Coronary artery (tissue), 2 donors: ENCODE measurements around the gene SAMD5.

Experiments
- DNase-seq: peaks from one replicate; pipeline ENCODE4 v3.0.0-alpha.2; 2017; ENCODE audit warnings: low spot score
- H3K27ac ChIP-seq, 2 donors: fragments of 200-600 bp; sonication (generic); one replicate each; pipeline ENCODE4 v1.5.1; 2016 to 2019
- H3K4me3 ChIP-seq: fragments of 200-600 bp; sonication (generic); 2 replicates; pipeline ENCODE4 v1.5.1; 2016; ENCODE audit warnings: mild to moderate bottlenecking, moderate library complexity
- CTCF ChIP-seq: fragments of 200-600 bp; sonication (generic); IDR thresholded peaks from one replicate; pipeline ENCODE4 v1.5.1; 2019; ENCODE audit warnings: antibody characterized with exemption

SAMD5 gene

GRCh38 chr6:147578159-147578558, 69.7 kb downstream of the SAMD5 start:
- DNase-seq, result no peak
- Histone ChIP-seq H3K4me3 (no peak overlapping the region), H3K27ac (no peak overlapping the region)
- no peak for TF ChIP-seq CTCF

- no peak for DNase-seq
- no peak for TF ChIP-seq CTCF
- Histone ChIP-seq H3K27ac (no peak overlapping the region), H3K4me3 (no peak overlapping the region)
These were observed 70.4 kb downstream of the SAMD5 start for GRCh38 chr6:147578883-147579282.

- Histone ChIP-seq H3K27ac (no peak overlapping the region), H3K4me3 (no peak overlapping the region)
- no peak for TF ChIP-seq CTCF
- no peak for DNase-seq
These were observed 71.2 kb downstream of the SAMD5 start for GRCh38 chr6:147579667-147580066.

- H3K27ac ChIP-seq, result no peak overlapping the region
- no peak overlapping the region for H3K4me3 ChIP-seq
- TF ChIP-seq CTCF, result no peak
- DNase-seq, result no peak
These were observed 74.5 kb downstream of the SAMD5 start for GRCh38 chr6:147582991-147583390.

- Histone ChIP-seq H3K4me3 (no peak overlapping the region), H3K27ac (no peak overlapping the region)
- TF ChIP-seq CTCF, result no peak
- no peak for DNase-seq
These were observed 76.8 kb downstream of the SAMD5 start for GRCh38 chr6:147585256-147585655.

GRCh38 chr6:147586044-147586443, 77.6 kb downstream of the SAMD5 start:
- H3K4me3 ChIP-seq, result peak overlapping the region; percentile 31
- no peak for TF ChIP-seq CTCF
- no peak for DNase-seq
- no peak overlapping the region for H3K27ac ChIP-seq

GRCh38 chr6:147587907-147588306, 79.4 kb downstream of the SAMD5 start:
- H3K27ac ChIP-seq, result no peak overlapping the region
- no peak for TF ChIP-seq CTCF
- no peak overlapping the region for H3K4me3 ChIP-seq
- DNase-seq, result no peak
